WTC11 (cell line): ENCODE results near the gene VEGFA. TPM values are rescaled to one million over a fixed set of nuclear protein-coding genes. Genes with fewer than 3 reads are reported as not detected.

Source experiments
- ATAC-seq: fragments of 200-7000 bp; cut with Tn5 transposase; 2 replicates; pipeline ENCODE4 v1.10.0; 2021; ENCODE audit warnings: mild to moderate bottlenecking, moderate library complexity
- CTCF ChIA-PET: fragments of 300-600 bp; sonication (Branson Sonifier 250); formaldehyde crosslinking; loops from one replicate; lab custom pipeline; 2021; ENCODE audit warnings: antibody characterized with exemption; lab: Charles Lee
- POLR2A ChIA-PET: fragments of 350-600 bp; sonication (Branson Sonifier 250); formaldehyde crosslinking; loops from one replicate; lab custom pipeline; 2021; ENCODE audit warnings: antibody characterized with exemption; lab: Charles Lee
- DNase-seq: peaks from one replicate; pipeline ENCODE4 v3.0.0; 2021; ENCODE audit warnings: low spot score
- H3K27ac Mint-ChIP-seq: 2 replicates; pipeline ENCODE4 v1.8.0; 2021; ENCODE audit warnings: mixed read lengths
- H3K27me3 Mint-ChIP-seq: 2 replicates; pipeline ENCODE4 v1.8.0; 2021; ENCODE audit warnings: low read depth, mild to moderate bottlenecking, moderate library complexity, mixed read lengths
- H3K36me3 Mint-ChIP-seq: 2 replicates; pipeline ENCODE4 v1.8.0; 2021; ENCODE audit warnings: mixed read lengths
- H3K4me1 Mint-ChIP-seq: 2 replicates; pipeline ENCODE4 v1.8.0; 2022; ENCODE audit warnings: mixed read lengths
- H3K4me3 Mint-ChIP-seq: 2 replicates; pipeline ENCODE4 v1.8.0; 2021; ENCODE audit warnings: mild to moderate bottlenecking, moderate library complexity, mixed read lengths
- H3K9me3 Mint-ChIP-seq: 2 replicates; pipeline ENCODE4 v1.8.0; 2021; ENCODE audit warnings: mixed read lengths
- ATF1 ChIP-seq: sonication (generic); formaldehyde crosslinking; IDR thresholded peaks from 2 replicates; pipeline ENCODE4 v1.8.1; 2023; ENCODE audit warnings: mild to moderate bottlenecking, moderate library complexity, missing genetic modification reagents
- CREM ChIP-seq: sonication (generic); formaldehyde crosslinking; IDR thresholded peaks from 2 replicates; pipeline ENCODE4 v1.8.1; 2022; ENCODE audit warnings: mild to moderate bottlenecking, missing genetic modification reagents, moderate library complexity
- EMX1 ChIP-seq: fragments of 250-450 bp; sonication (Bioruptor Pico); IDR thresholded peaks from 2 replicates; pipeline ENCODE4 v1.8.0; 2021; ENCODE audit warnings: mild to moderate bottlenecking
- ESRRA ChIP-seq: sonication (generic); formaldehyde crosslinking; IDR thresholded peaks from 2 replicates; pipeline ENCODE4 v1.8.1; 2022; ENCODE audit warnings: mild to moderate bottlenecking, missing genetic modification reagents, borderline replicate concordance
- GABPB1 ChIP-seq: sonication (generic); formaldehyde crosslinking; IDR thresholded peaks from 2 replicates; pipeline ENCODE4 v1.8.1; 2023; ENCODE audit warnings: mild to moderate bottlenecking, missing genetic modification reagents
- GRHL2 ChIP-seq: fragments of 250-450 bp; sonication (Bioruptor Pico); IDR thresholded peaks from 2 replicates; pipeline ENCODE4 v1.8.0; 2022; ENCODE audit warnings: mild to moderate bottlenecking, moderate library complexity; ENCODE audit not compliant: insufficient replicate concordance, severe bottlenecking
- HMGA2 ChIP-seq: fragments of 250-450 bp; sonication (Bioruptor Pico); IDR thresholded peaks from 2 replicates; pipeline ENCODE4 v1.4.0; 2021; ENCODE audit warnings: mild to moderate bottlenecking, moderate library complexity
- NR1H2 ChIP-seq: sonication (generic); formaldehyde crosslinking; IDR thresholded peaks from 2 replicates; pipeline ENCODE4 v1.9.0; 2021; ENCODE audit warnings: mild to moderate bottlenecking, moderate library complexity, missing genetic modification reagents
- ZNF121 ChIP-seq: sonication (generic); formaldehyde crosslinking; IDR thresholded peaks from 2 replicates; pipeline ENCODE4 v1.8.0; 2023; ENCODE audit warnings: missing genetic modification reagents
- ZNF671 ChIP-seq: fragments of 250-450 bp; sonication (Bioruptor Pico); IDR thresholded peaks from 2 replicates; pipeline ENCODE4 v1.8.0; 2021; ENCODE audit warnings: mild to moderate bottlenecking
- total RNA-seq: library from RNA; stranded (reverse); gene quantifications from 3 replicates; pipeline ENCODE4 v1.2.3, GENCODE V29; 2021
- TF ChIP-seq, protein P1 (sequence below): sonication (generic); formaldehyde crosslinking; IDR thresholded peaks from 2 replicates; pipeline ENCODE4 v1.8.0; 2023; ENCODE audit warnings: mild to moderate bottlenecking, missing genetic modification reagents
- TF ChIP-seq, protein P2 (sequence below): sonication (generic); formaldehyde crosslinking; conservative IDR thresholded peaks from 2 replicates; pipeline ENCODE4 v1.8.1; 2022; ENCODE audit warnings: mild to moderate bottlenecking, missing genetic modification reagents
- TF ChIP-seq, protein P3 (sequence below): sonication (generic); formaldehyde crosslinking; IDR thresholded peaks from 2 replicates; pipeline ENCODE4 v1.8.1; 2022; ENCODE audit warnings: missing genetic modification reagents, borderline replicate concordance
- TF ChIP-seq, protein P4 (sequence below): sonication (generic); formaldehyde crosslinking; IDR thresholded peaks from 2 replicates; pipeline ENCODE4 v1.8.1; 2023; ENCODE audit warnings: mild to moderate bottlenecking, missing genetic modification reagents
- TF ChIP-seq, protein P5 (sequence below): sonication (generic); formaldehyde crosslinking; IDR thresholded peaks from 2 replicates; pipeline ENCODE4 v1.8.1; 2022; ENCODE audit warnings: mild to moderate bottlenecking, moderate library complexity, missing genetic modification reagents
- TF ChIP-seq, protein P6 (sequence below): sonication (generic); formaldehyde crosslinking; IDR thresholded peaks from 2 replicates; pipeline ENCODE4 v1.8.1; 2022; ENCODE audit warnings: low read depth, missing genetic modification reagents, borderline replicate concordance
- TF ChIP-seq, protein P7 (sequence below): sonication (generic); formaldehyde crosslinking; IDR thresholded peaks from 2 replicates; pipeline ENCODE4 v1.8.0; 2022; ENCODE audit warnings: missing genetic modification reagents

VEGFA gene
- total RNA-seq, 1 experiment from 2014 or later: 43.8 TPM

DNA sequence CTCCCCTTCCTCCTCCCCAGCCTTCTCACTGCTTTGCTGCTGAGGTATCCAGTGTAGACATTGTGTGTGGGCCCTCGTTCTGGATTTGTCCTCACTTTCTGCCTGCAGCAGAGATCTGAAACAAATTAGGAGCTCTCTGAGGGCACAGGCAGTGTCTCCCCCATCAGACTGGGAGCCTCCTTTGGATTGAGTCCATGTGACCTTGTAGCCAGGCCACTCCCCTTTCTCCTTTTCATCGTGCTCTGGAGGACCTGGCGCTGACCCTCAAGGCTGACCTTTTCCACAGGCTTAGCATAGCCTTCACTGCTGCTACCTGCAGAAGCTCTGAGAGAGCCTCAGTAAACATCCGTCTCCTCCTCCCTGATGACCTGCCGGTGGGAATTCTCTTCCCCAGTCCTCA lies 26.2 kb downstream of the VEGFA start:
- Mint-ChIP-seq H3K27me3 (no peaks in the 10 kb centered on the region), H3K36me3 (no peaks in the 10 kb centered on the region), H3K27ac (no peak overlapping the region), H3K9me3 (no peaks in the 10 kb centered on the region), H3K4me1 (no peaks in the 10 kb centered on the region), H3K4me3 (no peak overlapping the region)
- ATAC-seq (no peak), DNase-seq (no peak)
- TF ChIP-seq, protein P1, sequence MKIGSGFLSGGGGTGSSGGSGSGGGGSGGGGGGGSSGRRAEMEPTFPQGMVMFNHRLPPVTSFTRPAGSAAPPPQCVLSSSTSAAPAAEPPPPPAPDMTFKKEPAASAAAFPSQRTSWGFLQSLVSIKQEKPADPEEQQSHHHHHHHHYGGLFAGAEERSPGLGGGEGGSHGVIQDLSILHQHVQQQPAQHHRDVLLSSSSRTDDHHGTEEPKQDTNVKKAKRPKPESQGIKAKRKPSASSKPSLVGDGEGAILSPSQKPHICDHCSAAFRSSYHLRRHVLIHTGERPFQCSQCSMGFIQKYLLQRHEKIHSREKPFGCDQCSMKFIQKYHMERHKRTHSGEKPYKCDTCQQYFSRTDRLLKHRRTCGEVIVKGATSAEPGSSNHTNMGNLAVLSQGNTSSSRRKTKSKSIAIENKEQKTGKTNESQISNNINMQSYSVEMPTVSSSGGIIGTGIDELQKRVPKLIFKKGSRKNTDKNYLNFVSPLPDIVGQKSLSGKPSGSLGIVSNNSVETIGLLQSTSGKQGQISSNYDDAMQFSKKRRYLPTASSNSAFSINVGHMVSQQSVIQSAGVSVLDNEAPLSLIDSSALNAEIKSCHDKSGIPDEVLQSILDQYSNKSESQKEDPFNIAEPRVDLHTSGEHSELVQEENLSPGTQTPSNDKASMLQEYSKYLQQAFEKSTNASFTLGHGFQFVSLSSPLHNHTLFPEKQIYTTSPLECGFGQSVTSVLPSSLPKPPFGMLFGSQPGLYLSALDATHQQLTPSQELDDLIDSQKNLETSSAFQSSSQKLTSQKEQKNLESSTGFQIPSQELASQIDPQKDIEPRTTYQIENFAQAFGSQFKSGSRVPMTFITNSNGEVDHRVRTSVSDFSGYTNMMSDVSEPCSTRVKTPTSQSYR (CRISPR knock-in tag): no peak
- TF ChIP-seq ATF1 (CRISPR knock-in tag): no peak
- TF ChIP-seq NR1H2: no peak
- TF ChIP-seq, protein P2, sequence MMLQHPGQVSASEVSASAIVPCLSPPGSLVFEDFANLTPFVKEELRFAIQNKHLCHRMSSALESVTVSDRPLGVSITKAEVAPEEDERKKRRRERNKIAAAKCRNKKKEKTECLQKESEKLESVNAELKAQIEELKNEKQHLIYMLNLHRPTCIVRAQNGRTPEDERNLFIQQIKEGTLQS (CRISPR knock-in tag): no peak
- TF ChIP-seq HMGA2 (CRISPR knock-in tag): no peak
- TF ChIP-seq, protein P3, sequence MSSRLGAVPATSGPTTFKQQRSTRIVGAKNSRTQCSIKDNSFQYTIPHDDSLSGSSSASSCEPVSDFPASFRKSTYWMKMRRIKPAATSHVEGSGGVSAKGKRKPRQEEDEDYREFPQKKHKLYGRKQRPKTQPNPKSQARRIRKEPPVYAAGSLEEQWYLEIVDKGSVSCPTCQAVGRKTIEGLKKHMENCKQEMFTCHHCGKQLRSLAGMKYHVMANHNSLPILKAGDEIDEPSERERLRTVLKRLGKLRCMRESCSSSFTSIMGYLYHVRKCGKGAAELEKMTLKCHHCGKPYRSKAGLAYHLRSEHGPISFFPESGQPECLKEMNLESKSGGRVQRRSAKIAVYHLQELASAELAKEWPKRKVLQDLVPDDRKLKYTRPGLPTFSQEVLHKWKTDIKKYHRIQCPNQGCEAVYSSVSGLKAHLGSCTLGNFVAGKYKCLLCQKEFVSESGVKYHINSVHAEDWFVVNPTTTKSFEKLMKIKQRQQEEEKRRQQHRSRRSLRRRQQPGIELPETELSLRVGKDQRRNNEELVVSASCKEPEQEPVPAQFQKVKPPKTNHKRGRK (CRISPR knock-in tag): no peak
- no peak for TF ChIP-seq ZNF121 (CRISPR knock-in tag)
- no peak for TF ChIP-seq GABPB1 (CRISPR knock-in tag)
- TF ChIP-seq, protein P4, sequence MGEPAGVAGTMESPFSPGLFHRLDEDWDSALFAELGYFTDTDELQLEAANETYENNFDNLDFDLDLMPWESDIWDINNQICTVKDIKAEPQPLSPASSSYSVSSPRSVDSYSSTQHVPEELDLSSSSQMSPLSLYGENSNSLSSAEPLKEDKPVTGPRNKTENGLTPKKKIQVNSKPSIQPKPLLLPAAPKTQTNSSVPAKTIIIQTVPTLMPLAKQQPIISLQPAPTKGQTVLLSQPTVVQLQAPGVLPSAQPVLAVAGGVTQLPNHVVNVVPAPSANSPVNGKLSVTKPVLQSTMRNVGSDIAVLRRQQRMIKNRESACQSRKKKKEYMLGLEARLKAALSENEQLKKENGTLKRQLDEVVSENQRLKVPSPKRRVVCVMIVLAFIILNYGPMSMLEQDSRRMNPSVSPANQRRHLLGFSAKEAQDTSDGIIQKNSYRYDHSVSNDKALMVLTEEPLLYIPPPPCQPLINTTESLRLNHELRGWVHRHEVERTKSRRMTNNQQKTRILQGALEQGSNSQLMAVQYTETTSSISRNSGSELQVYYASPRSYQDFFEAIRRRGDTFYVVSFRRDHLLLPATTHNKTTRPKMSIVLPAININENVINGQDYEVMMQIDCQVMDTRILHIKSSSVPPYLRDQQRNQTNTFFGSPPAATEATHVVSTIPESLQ (CRISPR knock-in tag): no peak
- no peak for TF ChIP-seq ESRRA (CRISPR knock-in tag)
- TF ChIP-seq, protein P5, sequence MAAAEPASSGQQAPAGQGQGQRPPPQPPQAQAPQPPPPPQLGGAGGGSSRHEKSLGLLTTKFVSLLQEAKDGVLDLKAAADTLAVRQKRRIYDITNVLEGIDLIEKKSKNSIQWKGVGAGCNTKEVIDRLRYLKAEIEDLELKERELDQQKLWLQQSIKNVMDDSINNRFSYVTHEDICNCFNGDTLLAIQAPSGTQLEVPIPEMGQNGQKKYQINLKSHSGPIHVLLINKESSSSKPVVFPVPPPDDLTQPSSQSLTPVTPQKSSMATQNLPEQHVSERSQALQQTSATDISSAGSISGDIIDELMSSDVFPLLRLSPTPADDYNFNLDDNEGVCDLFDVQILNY: no peak
- TF ChIP-seq EMX1: no peak
- TF ChIP-seq GRHL2 (CRISPR knock-in tag): no peak
- no peak for TF ChIP-seq CREM (CRISPR knock-in tag)
- no peak for TF ChIP-seq ZNF671
- POLR2A ChIA-PET: no interaction called here
- CTCF ChIA-PET: interaction anchor here (0.8 to 2.2 kb wide), 5 partner anchors 21 to 128 kb away, joined by 3 to 24 read pairs (median 6); partner anchors contain the start of gene VEGFA

DNA sequence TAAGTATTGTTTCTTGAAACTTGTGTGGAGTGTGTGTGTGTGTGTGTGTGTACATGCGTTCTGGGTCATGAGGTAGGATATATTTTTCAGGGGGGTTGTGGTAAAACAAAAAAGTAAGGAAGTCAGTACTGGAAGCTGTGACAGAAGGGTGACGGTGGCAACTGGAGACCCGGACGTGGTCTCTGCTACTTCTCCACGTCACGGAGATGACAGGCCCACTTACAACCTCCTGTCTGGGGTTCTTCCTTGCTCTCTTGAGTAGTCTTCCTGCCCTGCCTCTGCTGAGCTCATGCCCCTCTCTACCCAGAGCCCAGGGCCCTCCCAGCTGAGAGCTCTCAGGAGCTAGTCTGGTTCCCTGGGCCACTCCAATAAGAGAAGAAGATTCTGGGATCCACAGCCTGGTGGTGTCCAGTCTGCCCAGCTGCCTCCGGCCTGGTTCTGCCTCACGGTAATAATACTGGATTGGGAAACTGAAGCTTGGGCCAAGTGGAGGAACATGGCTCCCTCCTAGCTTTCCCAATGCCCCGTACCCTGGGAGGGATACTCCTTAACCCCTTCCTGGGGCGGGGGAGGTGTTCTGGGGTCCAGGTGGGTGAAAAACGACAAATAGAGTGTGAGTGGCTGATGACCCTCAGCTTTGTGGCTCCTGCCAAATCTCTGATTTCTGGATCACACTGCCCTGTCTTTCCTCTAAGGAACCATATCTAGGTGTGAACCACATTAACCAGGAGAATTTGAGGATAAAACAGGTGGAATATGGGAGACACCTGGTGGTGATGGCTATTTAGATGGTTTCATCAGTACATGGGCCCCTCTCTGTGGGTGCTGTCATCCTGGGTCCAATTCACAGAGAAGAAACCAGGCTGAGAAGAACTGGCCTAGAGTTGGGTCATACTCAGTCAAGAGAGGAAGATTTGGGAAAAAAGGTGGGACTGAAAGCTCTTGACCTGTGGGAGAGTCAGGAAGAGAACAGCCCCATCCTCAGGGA lies 27.2 kb downstream of the VEGFA start:
- H3K27ac Mint-ChIP-seq: no peak overlapping the region
- H3K36me3 Mint-ChIP-seq: no peaks in the 10 kb centered on the region
- no peak overlapping the region for H3K4me3 Mint-ChIP-seq
- ATAC-seq: no peak
- H3K27me3 Mint-ChIP-seq: no peaks in the 10 kb centered on the region
- no peaks in the 10 kb centered on the region for H3K9me3 Mint-ChIP-seq
- ChIA-PET CTCF (interaction anchor here (0.7 to 2.2 kb wide), 7 partner anchors 20 to 157 kb away, joined by 3 to 24 read pairs (median 6); partner anchors contain the start of gene VEGFA), POLR2A (no interaction called here)
- no peaks in the 10 kb centered on the region for H3K4me1 Mint-ChIP-seq
- no peak for DNase-seq
- TF ChIP-seq, protein P6, sequence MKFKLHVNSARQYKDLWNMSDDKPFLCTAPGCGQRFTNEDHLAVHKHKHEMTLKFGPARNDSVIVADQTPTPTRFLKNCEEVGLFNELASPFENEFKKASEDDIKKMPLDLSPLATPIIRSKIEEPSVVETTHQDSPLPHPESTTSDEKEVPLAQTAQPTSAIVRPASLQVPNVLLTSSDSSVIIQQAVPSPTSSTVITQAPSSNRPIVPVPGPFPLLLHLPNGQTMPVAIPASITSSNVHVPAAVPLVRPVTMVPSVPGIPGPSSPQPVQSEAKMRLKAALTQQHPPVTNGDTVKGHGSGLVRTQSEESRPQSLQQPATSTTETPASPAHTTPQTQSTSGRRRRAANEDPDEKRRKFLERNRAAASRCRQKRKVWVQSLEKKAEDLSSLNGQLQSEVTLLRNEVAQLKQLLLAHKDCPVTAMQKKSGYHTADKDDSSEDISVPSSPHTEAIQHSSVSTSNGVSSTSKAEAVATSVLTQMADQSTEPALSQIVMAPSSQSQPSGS: no peak
- TF ChIP-seq, protein P7, sequence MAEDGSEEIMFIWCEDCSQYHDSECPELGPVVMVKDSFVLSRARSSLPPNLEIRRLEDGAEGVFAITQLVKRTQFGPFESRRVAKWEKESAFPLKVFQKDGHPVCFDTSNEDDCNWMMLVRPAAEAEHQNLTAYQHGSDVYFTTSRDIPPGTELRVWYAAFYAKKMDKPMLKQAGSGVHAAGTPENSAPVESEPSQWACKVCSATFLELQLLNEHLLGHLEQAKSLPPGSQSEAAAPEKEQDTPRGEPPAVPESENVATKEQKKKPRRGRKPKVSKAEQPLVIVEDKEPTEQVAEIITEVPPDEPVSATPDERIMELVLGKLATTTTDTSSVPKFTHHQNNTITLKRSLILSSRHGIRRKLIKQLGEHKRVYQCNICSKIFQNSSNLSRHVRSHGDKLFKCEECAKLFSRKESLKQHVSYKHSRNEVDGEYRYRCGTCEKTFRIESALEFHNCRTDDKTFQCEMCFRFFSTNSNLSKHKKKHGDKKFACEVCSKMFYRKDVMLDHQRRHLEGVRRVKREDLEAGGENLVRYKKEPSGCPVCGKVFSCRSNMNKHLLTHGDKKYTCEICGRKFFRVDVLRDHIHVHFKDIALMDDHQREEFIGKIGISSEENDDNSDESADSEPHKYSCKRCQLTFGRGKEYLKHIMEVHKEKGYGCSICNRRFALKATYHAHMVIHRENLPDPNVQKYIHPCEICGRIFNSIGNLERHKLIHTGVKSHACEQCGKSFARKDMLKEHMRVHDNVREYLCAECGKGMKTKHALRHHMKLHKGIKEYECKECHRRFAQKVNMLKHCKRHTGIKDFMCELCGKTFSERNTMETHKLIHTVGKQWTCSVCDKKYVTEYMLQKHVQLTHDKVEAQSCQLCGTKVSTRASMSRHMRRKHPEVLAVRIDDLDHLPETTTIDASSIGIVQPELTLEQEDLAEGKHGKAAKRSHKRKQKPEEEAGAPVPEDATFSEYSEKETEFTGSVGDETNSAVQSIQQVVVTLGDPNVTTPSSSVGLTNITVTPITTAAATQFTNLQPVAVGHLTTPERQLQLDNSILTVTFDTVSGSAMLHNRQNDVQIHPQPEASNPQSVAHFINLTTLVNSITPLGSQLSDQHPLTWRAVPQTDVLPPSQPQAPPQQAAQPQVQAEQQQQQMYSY (CRISPR knock-in tag): no peak
